H1 (cell line): ENCODE results near the gene PLCB4. TPM values are rescaled to one million over a fixed set of nuclear protein-coding genes. Genes with fewer than 3 reads are reported as not detected.

ENCODE experiments used
- CTCF ChIA-PET: fragments of 300-600 bp; sonication (Branson Sonifier 250); formaldehyde crosslinking; loops from one replicate; lab custom pipeline; 2021; ENCODE audit not compliant: partially characterized antibody; lab: Charles Lee
- POLR2A ChIA-PET: fragments of 300-600 bp; sonication (Branson Sonifier 250); formaldehyde crosslinking; loops from one replicate; lab custom pipeline; 2021; ENCODE audit warnings: inconsistent platforms; ENCODE audit not compliant: partially characterized antibody; lab: Charles Lee
- DNase-seq, 2 experiments: peaks; one replicate each; pipeline versions ENCODE4 v3.0.0 to v3.0.0-alpha.2; 2010 to 2022; ENCODE audit warnings: low spot score in 2 of 2, low read depth in 1 of 2, mixed read lengths in 1 of 2
- FAIRE-seq: peaks from 2 replicates; lab custom pipeline; 2011; peaks lifted over from hg19 to GRCh38; lab: Jason Lieb, UNC
- H2AFZ ChIP-seq: 2 replicates; pipeline ENCODE4 v1.8.1; 2012; ENCODE audit warnings: low read length, inconsistent platforms
- H2AK5ac ChIP-seq: 2 replicates; pipeline ENCODE4 v1.6.1; 2013; ENCODE audit warnings: low read depth, low read length
- H2BK120ac ChIP-seq: replicated peaks from 2 replicates; pipeline ENCODE3; 2013; ENCODE audit warnings: low read depth, low read length, inconsistent platforms
- H2BK12ac ChIP-seq: 2 replicates; pipeline ENCODE4 v1.6.1; 2013; ENCODE audit warnings: low read depth, low read length
- H2BK15ac ChIP-seq: 2 replicates; pipeline ENCODE4 v1.6.1; 2013; ENCODE audit warnings: low read length
- H2BK20ac ChIP-seq: 2 replicates; pipeline ENCODE4 v1.6.1; 2013; ENCODE audit warnings: low read length
- H2BK5ac ChIP-seq: 2 replicates; pipeline ENCODE4 v1.6.1; 2013; ENCODE audit warnings: low read depth, low read length
- H3K14ac ChIP-seq: 2 replicates; pipeline ENCODE4 v1.6.1; 2013; ENCODE audit warnings: inconsistent platforms; ENCODE audit not compliant: insufficient read length
- H3K18ac ChIP-seq: 2 replicates; pipeline ENCODE4 v1.6.1; 2013; ENCODE audit warnings: low read length; ENCODE audit errors: extremely low read depth
- H3K23ac ChIP-seq: 2 replicates; pipeline ENCODE4 v1.6.1; 2013; ENCODE audit warnings: inconsistent platforms; ENCODE audit not compliant: insufficient read length
- H3K23me2 ChIP-seq: 2 replicates; pipeline ENCODE4 v1.6.1; 2013; ENCODE audit warnings: low read depth, low read length
- H3K27ac ChIP-seq: 2 replicates; pipeline ENCODE4 v1.6.1; 2011; ENCODE audit warnings: low read depth, low read length, inconsistent platforms
- H3K27me3 ChIP-seq, 4 experiments: replicated peaks in 1 of 4; 1 replicate in 1 of 4; 2 replicates in 3 of 4; pipeline versions ENCODE4 v1.6.1 to v1.8.1; 2011 to 2013; ENCODE audit warnings: low read length in 3 of 4, mild to moderate bottlenecking in 3 of 4, inconsistent platforms in 2 of 4, mixed read lengths in 2 of 4, moderate library complexity in 1 of 4; ENCODE audit not compliant: control insufficient read depth in 3 of 4, insufficient read depth in 3 of 4; ENCODE audit errors: extremely low read depth in 1 of 4
- H3K36me3 ChIP-seq, 4 experiments: 2 replicates each; pipeline versions ENCODE4 v1.6.1 to v1.8.1; 2011 to 2013; ENCODE audit warnings: mild to moderate bottlenecking in 4 of 4, low read length in 3 of 4, moderate library complexity in 2 of 4, control low read depth in 1 of 4, inconsistent platforms in 1 of 4; ENCODE audit not compliant: insufficient read depth in 4 of 4, control insufficient read depth in 2 of 4
- H3K4ac ChIP-seq: replicated peaks from 2 replicates; pipeline ENCODE3; 2013; ENCODE audit warnings: low read length, low read depth, mixed read lengths, inconsistent platforms; ENCODE audit not compliant: insufficient read length
- H3K4me1 ChIP-seq, 4 experiments: replicated peaks in 1 of 4; 1 replicate in 1 of 4; 2 replicates in 3 of 4; pipeline versions ENCODE4 v1.6.1 to v1.8.1; 2011 to 2013; ENCODE audit warnings: low read length in 3 of 4, inconsistent platforms in 2 of 4, mixed read lengths in 1 of 4; ENCODE audit not compliant: insufficient read depth in 4 of 4, control insufficient read depth in 3 of 4
- H3K4me2 ChIP-seq, 2 experiments: 2 replicates each; pipeline versions ENCODE4 v1.6.1 to v1.8.1; 2011 to 2013; ENCODE audit warnings: low read depth in 2 of 2, low read length in 2 of 2, control low read depth in 1 of 2, inconsistent platforms in 1 of 2, mild to moderate bottlenecking in 1 of 2; ENCODE audit not compliant: insufficient read depth in 1 of 2
- H3K4me3 ChIP-seq, 4 experiments: fragments of 200-600, 300-600 bp in 1 of 4; sonication (generic), shearing (Covaris generic), sonication (Bioruptor Twin) in 1 of 4; 2 replicates each; pipeline versions ENCODE4 v1.5.1 to v1.8.1; 2011 to 2016; ENCODE audit warnings: low read length in 4 of 4, low read depth in 3 of 4, control low read depth in 2 of 4, inconsistent platforms in 2 of 4, mild to moderate bottlenecking in 2 of 4, mixed read lengths in 1 of 4, moderate library complexity in 1 of 4; ENCODE audit not compliant: insufficient read depth in 2 of 4; ENCODE audit errors: extremely low read depth in 1 of 4
- H3K56ac ChIP-seq: replicated peaks from 2 replicates; pipeline ENCODE3; 2013; ENCODE audit warnings: low read depth, mild to moderate bottlenecking, mixed read lengths, low read length, inconsistent platforms; ENCODE audit not compliant: insufficient read length
- H3K79me1 ChIP-seq: 2 replicates; pipeline ENCODE4 v1.6.1; 2013; ENCODE audit warnings: low read depth, low read length, control low read depth
- H3K79me2 ChIP-seq, 2 experiments: 2 replicates each; pipeline versions ENCODE4 v1.6.1 to v1.8.1; 2012 to 2013; ENCODE audit warnings: low read length in 2 of 2, mild to moderate bottlenecking in 2 of 2, inconsistent platforms in 1 of 2; ENCODE audit not compliant: insufficient read depth in 2 of 2, control insufficient read depth in 1 of 2
- H3K9ac ChIP-seq, 4 experiments: replicated peaks in 1 of 4; 1 replicate in 1 of 4; 2 replicates in 3 of 4; pipeline versions ENCODE4 v1.6.1 to v1.8.1; 2011 to 2013; ENCODE audit warnings: low read depth in 3 of 4, low read length in 3 of 4, control low read depth in 2 of 4, mild to moderate bottlenecking in 2 of 4, moderate library complexity in 2 of 4, inconsistent platforms in 1 of 4; ENCODE audit errors: extremely low read depth in 1 of 4
- H3K9me3 ChIP-seq, 2 experiments: 2 replicates each; pipeline versions ENCODE4 v1.6.1 to v1.8.1; 2012 to 2013; ENCODE audit warnings: mild to moderate bottlenecking in 2 of 2, moderate library complexity in 2 of 2, control low read depth in 1 of 2, inconsistent platforms in 1 of 2, low read depth in 1 of 2, low read length in 1 of 2, mixed read lengths in 1 of 2; ENCODE audit not compliant: insufficient read depth in 2 of 2
- H4K20me1 ChIP-seq, 2 experiments: replicated peaks in 1 of 2; 2 replicates each; pipeline versions ENCODE3 to v1.8.1; 2011 to 2013; ENCODE audit warnings: inconsistent platforms in 2 of 2, low read length in 2 of 2, mild to moderate bottlenecking in 1 of 2; ENCODE audit not compliant: insufficient read depth in 2 of 2, control insufficient read depth in 1 of 2
- H4K5ac ChIP-seq: 2 replicates; pipeline ENCODE4 v1.6.1; 2013; ENCODE audit warnings: low read length, low read depth, mixed read lengths, inconsistent platforms; ENCODE audit not compliant: insufficient read length
- H4K8ac ChIP-seq: 2 replicates; pipeline ENCODE4 v1.8.0; 2013; ENCODE audit warnings: mild to moderate bottlenecking, moderate library complexity, low read length, inconsistent platforms; ENCODE audit not compliant: insufficient read depth; ENCODE audit errors: extremely low read depth
- H4K91ac ChIP-seq: replicated peaks from 2 replicates; pipeline ENCODE3; 2013; ENCODE audit warnings: low read length, mixed read lengths, inconsistent platforms; ENCODE audit not compliant: insufficient read length
- BRCA1 ChIP-seq: IDR thresholded peaks from 2 replicates; pipeline ENCODE4 v1.6.1; 2012; ENCODE audit warnings: low read depth, low read length, improper control_type of control experiment
- CEBPB ChIP-seq: IDR thresholded peaks from 2 replicates; pipeline ENCODE4 v1.6.1; 2012; ENCODE audit warnings: low read depth, low read length
- CTBP2 ChIP-seq: IDR thresholded peaks from 2 replicates; pipeline ENCODE4 v1.7.0; 2011; ENCODE audit warnings: borderline replicate concordance, mild to moderate bottlenecking, moderate library complexity, mixed read lengths, low read length; ENCODE audit not compliant: insufficient read depth, insufficient read length
- FOSL1 ChIP-seq: IDR thresholded peaks from 2 replicates; pipeline ENCODE4 v1.6.1; 2011; ENCODE audit warnings: mild to moderate bottlenecking, low read depth, low read length, moderate library complexity; ENCODE audit not compliant: insufficient read depth
- PHF8 ChIP-seq: fragments of 200-600 bp; sonication (generic); conservative IDR thresholded peaks from 2 replicates; pipeline ENCODE4 v1.7.1; 2012; ENCODE audit warnings: low read depth, mild to moderate bottlenecking, inconsistent platforms, low read length, moderate library complexity
- RAD21 ChIP-seq, 2 experiments: IDR thresholded peaks in 1 of 2; conservative IDR thresholded peaks in 1 of 2; 2 replicates each; pipeline ENCODE4 v1.6.1; 2011; ENCODE audit warnings: low read depth in 2 of 2, low read length in 2 of 2, improper control_type of control experiment in 1 of 2, inconsistent platforms in 1 of 2, mild to moderate bottlenecking in 1 of 2, moderate library complexity in 1 of 2
- RFX5 ChIP-seq: IDR thresholded peaks from 2 replicates; pipeline ENCODE4 v1.6.1; 2011; ENCODE audit warnings: low read depth, low read length, improper control_type of control experiment, borderline replicate concordance
- RNF2 ChIP-seq: fragments of 200-900, 300-1000 bp; sonication (generic); IDR thresholded peaks from 2 replicates; pipeline ENCODE4 v1.7.1; 2016; ENCODE audit warnings: borderline replicate concordance, low read depth, mild to moderate bottlenecking, antibody characterized with exemption, low read length; ENCODE audit not compliant: poor library complexity, severe bottlenecking; ENCODE audit errors: missing control alignments
- SAP30 ChIP-seq: fragments of 300-600 bp; sonication (generic); IDR thresholded peaks from 2 replicates; pipeline ENCODE4 v1.7.1; 2012; ENCODE audit warnings: low read length, moderate library complexity, mild to moderate bottlenecking, inconsistent platforms; ENCODE audit not compliant: insufficient read depth, insufficient replicate concordance
- SIX5 ChIP-seq: IDR thresholded peaks from 2 replicates; pipeline ENCODE4 v1.6.1; 2011; ENCODE audit warnings: mild to moderate bottlenecking, low read depth, low read length
- SP2 ChIP-seq: IDR thresholded peaks from 2 replicates; pipeline ENCODE4 v1.6.1; 2012; ENCODE audit warnings: mild to moderate bottlenecking, low read length, inconsistent platforms
- SP4 ChIP-seq: IDR thresholded peaks from 2 replicates; pipeline ENCODE4 v1.6.1; 2012; ENCODE audit warnings: low read length, inconsistent platforms
- SRF ChIP-seq: IDR thresholded peaks from 2 replicates; pipeline ENCODE4 v1.6.1; 2011; ENCODE audit warnings: mild to moderate bottlenecking, low read depth, low read length, moderate library complexity
- TEAD4 ChIP-seq: IDR thresholded peaks from 2 replicates; pipeline ENCODE4 v1.6.1; 2012; ENCODE audit warnings: low read depth, low read length, inconsistent platforms, mixed read lengths
- WGBS, 2 experiments: shearing (Covaris generic) in 1 of 2; methylation state at CpG; one replicate each; pipeline versions ENCODE4 v1.1.6 to v1.1.7; 2013 to 2015; ENCODE audit warnings: low lambda C conversion rate in 2 of 2, mixed read lengths in 2 of 2, inconsistent platforms in 1 of 2, low coverage in 1 of 2, missing lambda C conversion rate in 1 of 2; ENCODE audit not compliant: insufficient replicate concordance in 2 of 2, insufficient coverage in 1 of 2, insufficient read length in 1 of 2; ENCODE audit errors: extremely low coverage in 1 of 2, missing lambda C conversion rate in 1 of 2; 5-methylcytosine and 5-hydroxymethylcytosine counted together
- polyA plus RNA-seq, 7 experiments: library from polyadenylated mRNA; depleted of rRNA in 3 of 7; stranded (reverse) in 5 of 7; unstranded in 2 of 7; fragments of >200 nt in 5 of 7; fragments of 200-250 nt in 2 of 7; gene quantifications; 1 replicate in 5 of 7; 2 replicates in 1 of 7; 4 replicates in 1 of 7; pipeline versions ENCODE4 v1.2.1 to v1.2.3, GENCODE V29; 2011 to 2013; ENCODE audit warnings: missing spikeins in 2 of 7, mixed read lengths in 2 of 7
- total RNA-seq: library from RNA; stranded (reverse); fragmentation: NEBNext Ultra II Directional; extraction: Animal tissue kit (Norgen Biotek cat#: 25700); gene quantifications from 2 replicates; pipeline ENCODE4 v1.2.1, GENCODE V29; 2021

PLCB4 gene
- total and polyA plus RNA-seq, 2 of the 8 experiments (the other 6 are each of a cell fraction or from before 2014, with no cell fraction given), result 3.2 to 14.1 TPM

DNA sequence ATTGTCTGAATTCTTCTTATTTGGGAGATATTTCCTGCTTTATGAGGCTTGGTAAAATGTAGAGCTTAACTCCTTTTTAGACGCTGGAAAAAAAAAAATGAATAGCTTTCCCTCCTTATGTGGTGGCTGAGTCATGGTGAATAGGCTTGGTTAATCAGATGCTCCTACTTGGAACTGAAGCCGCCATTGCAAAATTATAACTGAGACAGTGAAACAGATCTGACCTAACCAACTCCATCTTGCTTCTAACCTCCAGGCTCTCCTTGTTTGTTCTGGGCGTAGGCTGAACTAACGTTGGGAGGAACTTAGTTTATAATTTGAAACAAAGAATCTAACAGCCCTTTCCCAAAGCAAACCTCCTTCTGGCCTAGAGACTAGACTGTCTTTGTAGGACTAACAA, 43.2 kb upstream of the PLCB4 start:
- H4K5ac ChIP-seq, result no peak overlapping the region
- TF ChIP-seq CTBP2, result no peak
- TF ChIP-seq RFX5, result no peak
- no peak for TF ChIP-seq RNF2
- no peak for TF ChIP-seq CEBPB
- no peak for TF ChIP-seq SRF
- no peak for TF ChIP-seq SP2
- TF ChIP-seq BRCA1, result no peak
- no peak for TF ChIP-seq SAP30
- TF ChIP-seq RAD21 (IDR thresholded peaks at IDR 0.05 in 1 of 2, conservative IDR thresholded peaks at IDR 0.05 in 1 of 2; ENCODE audit: low read depth in 2 of 2, low read length in 2 of 2), result no peak
- TF ChIP-seq SIX5, result no peak
- no peak for TF ChIP-seq PHF8
- no peak for TF ChIP-seq FOSL1
- no peak for TF ChIP-seq SP4
- no peak for TF ChIP-seq TEAD4

More for the DNA sequence above, 43.2 kb upstream of the PLCB4 start:
- no peak overlapping the region for H3K4ac ChIP-seq
- no peaks in the 10 kb centered on the region for H3K9me3 ChIP-seq
- H3K4me3 ChIP-seq, result no peak overlapping the region
- 79% methylated on average over 4 of the region's 4 CpGs; no CpG with 5 or more reads in 1 of the 2 experiments for WGBS, 2 experiments
- H3K18ac ChIP-seq, result no peak overlapping the region
- H2BK20ac ChIP-seq, result no peak overlapping the region
- H2AFZ ChIP-seq, result no peak overlapping the region
- H3K4me1 ChIP-seq, result peaks cover 0 to 17% (median 12%) of the 10 kb centered on the region in 4 experiments; a peak in 5 of 7 replicates
- no peaks in the 10 kb centered on the region for H4K20me1 ChIP-seq
- DNase-seq (no peak), FAIRE-seq (no peak)
- no peak overlapping the region for H2BK5ac ChIP-seq
- no peaks in the 10 kb centered on the region for H3K79me1 ChIP-seq
- H3K23ac ChIP-seq, result no peak overlapping the region
- no peak overlapping the region for H2AK5ac ChIP-seq
- no peak overlapping the region for H2BK120ac ChIP-seq
- no peak overlapping the region for H3K4me2 ChIP-seq
- ChIA-PET CTCF (interaction anchor here (0.9 to 1.1 kb wide), 2 partner anchors 172 to 196 kb away, joined by 3 read pairs; no protein-coding TSS in a partner anchor), POLR2A (no interaction called here)
- no peaks in the 10 kb centered on the region for H3K79me2 ChIP-seq
- H4K91ac ChIP-seq, result no peak overlapping the region
- H3K27ac ChIP-seq, result no peak overlapping the region
- no peak overlapping the region for H2BK12ac ChIP-seq
- H2BK15ac ChIP-seq, result no peak overlapping the region
- no peak overlapping the region for H3K14ac ChIP-seq
- H4K8ac ChIP-seq, result no peak overlapping the region
- no peaks in the 10 kb centered on the region for H3K36me3 ChIP-seq
- H3K9ac ChIP-seq, result no peak overlapping the region
- H3K27me3 ChIP-seq, result no peaks in the 10 kb centered on the region
- no peaks in the 10 kb centered on the region for H3K23me2 ChIP-seq
- H3K56ac ChIP-seq, result no peak overlapping the region
